OCI-LY7 (cell line): ENCODE measurements around the gene PACSIN2. TPM values are rescaled to one million over a fixed set of nuclear protein-coding genes. Genes with fewer than 3 reads are reported as not detected.
"Not testable (repeated sequence)": the region's sequence is repeated elsewhere in the genome, so short reads cannot be mapped to it uniquely, and the experiment has no call there.

Source experiments
- BruUV-seq: library from RNA; stranded (reverse); fragments of 400-500 nt; replicated peaks from 2 replicates; lab custom pipeline; 2021; lab: Mats Ljungman, UMichigan
- CTCF ChIA-PET: fragments of 300-600 bp; sonication (Branson Sonifier 250); formaldehyde crosslinking; loops from one replicate; lab custom pipeline; 2022; ENCODE audit warnings: antibody characterized with exemption; ENCODE audit not compliant: unreplicated experiment; lab: Charles Lee
- POLR2A ChIA-PET: fragments of 300-600 bp; sonication (Branson Sonifier 250); formaldehyde crosslinking; loops from one replicate; lab custom pipeline; 2022; ENCODE audit warnings: antibody characterized with exemption; lab: Charles Lee
- DNase-seq: peaks from one replicate; pipeline ENCODE4 v3.0.0-alpha.2; 2015; ENCODE audit warnings: low spot score
- H2AFZ ChIP-seq: fragments of 200-600 bp; sonication (generic), shearing (Covaris generic); 2 replicates; pipeline ENCODE4 v1.6.1; 2014; ENCODE audit warnings: mild to moderate bottlenecking, antibody characterized with exemption, low read length, moderate library complexity
- H3K27ac ChIP-seq: fragments of 200-600 bp; sonication (generic); 2 replicates; pipeline ENCODE4 v1.5.1; 2014; ENCODE audit warnings: mixed run types, low read depth, mild to moderate bottlenecking, moderate library complexity, low read length, inconsistent platforms; ENCODE audit not compliant: poor library complexity, severe bottlenecking
- H3K36me3 ChIP-seq: fragments of 200-600 bp; sonication (generic); 2 replicates; pipeline ENCODE4 v1.6.1; 2014; ENCODE audit warnings: mild to moderate bottlenecking, antibody characterized with exemption, low read length, moderate library complexity, mixed read lengths; ENCODE audit not compliant: insufficient read depth
- H3K4me1 ChIP-seq: fragments of 200-600 bp; sonication (generic); 2 replicates; pipeline ENCODE4 v1.5.1; 2014; ENCODE audit warnings: mild to moderate bottlenecking, low read length; ENCODE audit not compliant: insufficient read depth, poor library complexity, severe bottlenecking
- H3K4me2 ChIP-seq: fragments of 200-600 bp; sonication (generic); 2 replicates; pipeline ENCODE4 v1.6.1; 2014; ENCODE audit warnings: mild to moderate bottlenecking, low read length
- H3K4me3 ChIP-seq: fragments of 200-600 bp; sonication (generic); 2 replicates; pipeline ENCODE4 v1.5.1; 2014; ENCODE audit warnings: mild to moderate bottlenecking, low read depth, low read length; ENCODE audit not compliant: poor library complexity, severe bottlenecking
- H3K79me2 ChIP-seq: fragments of 200-600 bp; sonication (generic); 2 replicates; pipeline ENCODE4 v1.6.1; 2016; ENCODE audit warnings: low read depth, mild to moderate bottlenecking, low read length, moderate library complexity, mixed read lengths; ENCODE audit not compliant: insufficient read depth
- H3K9me2 ChIP-seq: fragments of 200-600 bp; sonication (generic); 2 replicates; pipeline ENCODE4 v1.6.1; 2016; ENCODE audit warnings: mild to moderate bottlenecking, low read length, mixed read lengths; ENCODE audit not compliant: insufficient read depth
- H3K9me3 ChIP-seq: fragments of 200-600 bp; sonication (generic); 2 replicates; pipeline ENCODE4 v1.6.1; 2014; ENCODE audit warnings: mild to moderate bottlenecking, mixed run types, low read length, mixed read lengths
- H4K20me1 ChIP-seq: fragments of 200-600 bp; sonication (generic); 2 replicates; pipeline ENCODE4 v1.6.1; 2014; ENCODE audit warnings: mild to moderate bottlenecking, antibody characterized with exemption, low read length, moderate library complexity, mixed read lengths; ENCODE audit not compliant: insufficient read depth
- CTCF ChIP-seq: fragments of 200-600 bp; sonication (generic); conservative IDR thresholded peaks from 2 replicates; pipeline ENCODE4 v1.5.1; 2014; ENCODE audit warnings: mild to moderate bottlenecking, antibody characterized with exemption, low read length, moderate library complexity, mixed read lengths
- EZH2phosphoT487 ChIP-seq: fragments of 200-600 bp; sonication (generic); IDR thresholded peaks from 2 replicates; pipeline ENCODE4 v1.6.1; 2018; ENCODE audit warnings: low read depth, borderline replicate concordance, mild to moderate bottlenecking, mixed run types, antibody characterized with exemption, low read length, moderate library complexity, mixed read lengths
- intact Hi-C: fragments of 100-400 bp; cut with micrococcal nuclease; formaldehyde crosslinking; loops from one replicate; pipeline ENCODE4 v1.10.0; 2022; ENCODE audit not compliant: unreplicated experiment
- total RNA-seq, 2 experiments: library from RNA; depleted of rRNA in 1 of 2; stranded (reverse); fragments of >200 nt in 1 of 2; shearing (Covaris generic) in 1 of 2; gene quantifications; 2 replicates each; pipeline ENCODE4 v1.2.3, GENCODE V29; 2014 to 2022

The PACSIN2 gene
- total RNA-seq, 2 experiments from 2014 or later: 25.4 to 41.7 TPM

DNA sequence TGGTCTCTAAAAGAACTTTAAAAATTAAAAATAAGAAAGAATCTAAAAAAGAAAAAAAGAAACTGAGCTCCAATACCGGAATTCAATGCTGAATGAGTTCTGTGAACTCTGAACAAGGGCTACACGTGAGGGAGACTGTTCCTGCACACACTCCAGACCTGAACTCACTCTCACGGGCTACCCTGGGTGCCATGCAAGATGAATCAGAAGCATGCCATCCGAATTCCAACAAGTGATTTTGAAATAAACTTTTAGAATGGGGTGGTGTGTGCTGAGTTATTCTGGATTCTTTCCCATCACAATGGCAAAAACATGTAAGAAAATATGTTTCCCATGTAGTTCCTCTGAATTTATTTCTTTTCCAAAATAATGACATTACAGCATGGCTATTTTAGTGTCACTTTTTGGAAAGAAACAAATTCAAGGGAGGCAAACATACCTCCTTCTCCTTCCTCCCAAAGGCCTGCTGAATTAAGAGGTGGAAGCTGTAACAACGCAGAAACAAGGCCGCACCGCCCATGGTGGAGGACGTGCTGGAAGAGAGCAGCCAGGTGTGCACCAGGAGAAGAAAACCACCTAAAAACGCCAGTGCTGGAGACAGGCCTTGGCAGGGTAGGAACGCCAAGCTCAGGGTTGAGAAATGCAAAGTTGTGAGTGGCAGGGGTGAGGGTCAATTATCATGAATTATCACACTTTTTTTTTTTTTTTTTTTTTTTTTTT, 94.7 kb downstream of the PACSIN2 start:
- intact Hi-C loops: no loop called here
- no peaks in the 10 kb centered on the region for H3K9me3 ChIP-seq
- H3K4me1 ChIP-seq: no peaks in the 10 kb centered on the region
- H2AFZ ChIP-seq: no peak overlapping the region
- ChIA-PET POLR2A (interaction anchor here (0.6 to 1.5 kb wide), 4 partner anchors 10 to 354 kb away, joined by 3 to 6 read pairs (median 5); no protein-coding TSS in a partner anchor), CTCF (no interaction called here)
- BruUV-seq: no TSS peak
- no peaks in the 10 kb centered on the region for H3K79me2 ChIP-seq
- peaks cover 4% of the 10 kb centered on the region; the same call in 1 of the 2 replicates for H4K20me1 ChIP-seq
- no peak overlapping the region for H3K4me2 ChIP-seq
- no peak overlapping the region for H3K27ac ChIP-seq
- H3K9me2 ChIP-seq: no peaks in the 10 kb centered on the region
- no peaks in the 10 kb centered on the region for H3K36me3 ChIP-seq
- no peak overlapping the region for H3K4me3 ChIP-seq
- no peak for DNase-seq
- TF ChIP-seq CTCF: no peak
- TF ChIP-seq EZH2phosphoT487: no peak

DNA sequence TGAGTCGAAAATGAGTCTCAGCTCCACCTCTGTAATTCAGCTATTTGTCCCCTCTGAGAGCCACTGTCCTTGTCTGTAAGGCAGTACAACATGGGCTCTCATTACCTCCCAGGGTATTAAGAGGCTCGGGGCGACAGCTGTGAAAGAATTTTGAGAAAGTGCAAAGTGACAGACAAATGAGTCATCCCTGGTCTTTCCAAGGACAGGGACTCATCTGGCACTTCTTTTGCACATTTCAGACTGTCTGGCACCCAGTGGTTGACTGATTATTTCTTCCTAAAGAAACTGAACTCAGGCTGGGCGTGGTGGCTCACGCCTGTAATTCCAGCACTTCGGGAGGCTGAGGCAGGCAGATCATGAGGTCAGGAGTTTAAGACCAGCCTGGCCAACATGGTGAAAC, 95.8 kb downstream of the PACSIN2 start:
- peaks cover 4% of the 10 kb centered on the region; the same call in 1 of the 2 replicates for H4K20me1 ChIP-seq
- no peaks in the 10 kb centered on the region for H3K9me3 ChIP-seq
- ChIA-PET POLR2A (no interaction called here), CTCF (no interaction called here)
- H3K4me3 ChIP-seq: no peak overlapping the region
- no peak overlapping the region for H3K4me2 ChIP-seq
- no peaks in the 10 kb centered on the region for H3K4me1 ChIP-seq
- no TSS peak for BruUV-seq
- intact Hi-C loops: no loop called here
- no peak for TF ChIP-seq EZH2phosphoT487
- no peak for TF ChIP-seq CTCF
- DNase-seq: no peak
- H3K27ac ChIP-seq: no peak overlapping the region
- no peaks in the 10 kb centered on the region for H3K36me3 ChIP-seq
- no peak overlapping the region for H2AFZ ChIP-seq
- no peaks in the 10 kb centered on the region for H3K9me2 ChIP-seq
- no peaks in the 10 kb centered on the region for H3K79me2 ChIP-seq

GRCh38 chr22:42918500-42918899, 96.4 kb downstream of the PACSIN2 start:
- ChIA-PET POLR2A (no interaction called here), CTCF (no interaction called here)
- no peaks in the 10 kb centered on the region for H3K36me3 ChIP-seq
- BruUV-seq: no TSS peak
- TF ChIP-seq EZH2phosphoT487 (no peak), CTCF (no peak)
- H3K9me3 ChIP-seq: no peaks in the 10 kb centered on the region
- intact Hi-C loops: no loop called here
- no peaks in the 10 kb centered on the region for H3K79me2 ChIP-seq
- no peak overlapping the region for H3K27ac ChIP-seq
- no peak overlapping the region for H2AFZ ChIP-seq
- H4K20me1 ChIP-seq: peaks cover 4% of the 10 kb centered on the region; the same call in 1 of the 2 replicates
- DNase-seq: no peak
- H3K4me1 ChIP-seq: no peaks in the 10 kb centered on the region
- no peaks in the 10 kb centered on the region for H3K9me2 ChIP-seq
- no peak overlapping the region for H3K4me3 ChIP-seq
- H3K4me2 ChIP-seq: no peak overlapping the region

- H3K4me1 ChIP-seq, H2AFZ ChIP-seq, H3K9me3 ChIP-seq, H3K36me3 ChIP-seq, DNase-seq, H3K4me2 ChIP-seq, H3K79me2 ChIP-seq, CTCF ChIA-PET, H3K27ac ChIP-seq, BruUV-seq, H3K9me2 ChIP-seq, POLR2A ChIA-PET, H4K20me1 ChIP-seq, intact Hi-C loops, H3K4me3 ChIP-seq: not testable (repeated sequence)
These were observed 97.6 kb downstream of the PACSIN2 start for GRCh38 chr22:42917358-42917757.
